ENCODE data around the gene MYRF.

GRCh38 chr11:61773356-61773755, 20.9 kb downstream of the MYRF start:
- TF ChIP-seq MXD3 (CRISPR knock-in tag; IDR thresholded peaks at IDR 0.05) (no peak), ZNF609 (CRISPR knock-in tag; IDR thresholded peaks at IDR 0.05; ENCODE audit: borderline replicate concordance) (no peak), SP1 (IDR thresholded peaks at IDR 0.05) (no peak), SP1 (CRISPR knock-in tag; IDR thresholded peaks at IDR 0.05) (no peak), ZSCAN9 (CRISPR knock-in tag; IDR thresholded peaks at IDR 0.05; ENCODE audit: borderline replicate concordance) (no peak), RFX5 (IDR thresholded peaks at IDR 0.05; ENCODE audit: low read depth, low read length) (no peak)

All from HepG2 (cell line).